GM18520 (cell line): Measurements from ENCODE around the gene SCAND1.
"Not testable (repeated sequence)": the region's sequence is repeated elsewhere in the genome, so short reads cannot be mapped to it uniquely, and the experiment has no call there.

ENCODE experiments used
- ATAC-seq: cut with Tn5 transposase; IDR thresholded peaks from one replicate; pipeline ENCODE4 v1.9.1; 2021; ENCODE audit not compliant: unreplicated experiment

The SCAND1 gene

DNA sequence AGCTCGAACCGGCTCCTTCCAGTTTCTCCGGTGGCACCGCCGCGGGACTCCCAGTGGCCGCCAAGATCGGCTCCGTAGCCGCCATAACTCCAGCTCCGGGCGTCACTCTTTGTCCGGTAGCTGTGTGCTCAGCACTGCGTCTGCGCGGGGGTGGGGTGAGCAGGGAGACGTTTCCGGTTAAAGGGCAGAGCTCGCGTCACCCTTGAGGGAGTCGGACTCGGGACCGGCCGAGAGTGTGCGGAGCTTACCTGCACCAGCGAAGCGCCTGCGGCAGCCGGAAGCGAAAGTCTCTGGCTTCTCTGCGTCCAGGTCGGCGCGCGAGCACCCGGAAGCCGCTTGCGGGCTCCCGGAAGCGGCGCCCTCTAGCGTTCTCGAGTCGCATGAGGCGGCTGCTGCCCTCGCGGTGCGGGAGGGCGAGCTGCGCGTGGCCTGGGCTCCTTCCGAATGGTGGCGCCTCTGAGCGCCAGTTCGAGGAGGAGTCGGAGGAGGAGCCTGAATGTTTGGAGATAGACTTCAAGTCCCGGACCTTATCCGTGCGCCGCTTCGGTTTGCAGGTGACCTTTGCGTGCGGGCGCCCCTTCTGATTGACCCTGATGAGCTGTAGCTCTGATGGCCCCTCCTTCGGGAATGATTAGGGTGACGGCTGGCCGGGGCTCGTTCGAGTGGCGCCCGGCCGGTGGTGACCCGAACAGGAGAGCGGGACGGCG lies at the start of gene SCAND1:
SCAND1 (minus strand) TSS at position 303 of the 707 bp plus-strand sequence; CDS start at position 85, 218 bp downstream.
- ATAC-seq: peak; percentile 92

DNA sequence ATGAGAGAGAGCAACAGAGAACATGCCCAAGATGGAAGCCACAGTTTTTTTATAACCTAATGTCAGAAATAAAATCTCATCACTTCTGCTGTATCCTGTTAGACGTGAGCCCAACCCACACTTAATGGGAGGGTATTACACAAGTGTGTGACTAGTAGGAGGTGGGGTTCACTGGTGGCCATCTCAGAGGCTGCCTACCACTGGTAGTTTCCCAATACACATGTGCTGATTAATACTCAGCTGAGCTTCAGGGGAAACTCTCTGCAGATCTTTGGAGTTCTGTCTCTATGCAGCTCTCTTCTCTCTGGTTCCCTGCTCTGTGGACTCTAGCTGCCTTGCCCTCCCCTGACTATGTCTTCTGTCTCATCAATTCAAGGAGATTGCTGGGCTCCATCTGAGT lies 49.7 kb upstream of the SCAND1 start:
- no peak for ATAC-seq

DNA sequence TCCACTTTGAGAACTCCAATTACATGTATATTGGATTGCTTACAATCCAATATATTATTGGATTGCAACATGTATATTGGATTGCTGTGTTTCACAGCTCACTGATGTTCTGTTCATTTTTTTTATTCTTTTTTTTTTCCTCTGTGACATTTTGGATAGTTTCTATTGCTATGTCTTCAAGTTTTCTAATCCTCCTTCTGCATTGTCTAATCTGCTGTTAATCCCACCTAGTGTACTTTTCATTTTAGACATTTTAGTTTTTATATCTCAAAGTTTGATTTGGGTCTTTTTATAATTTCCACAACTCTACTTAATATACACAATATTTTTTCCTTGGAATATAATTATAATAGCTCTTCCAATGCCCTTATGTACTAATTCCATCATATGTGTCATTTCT lies 48.6 kb upstream of the SCAND1 start:
- no peak for ATAC-seq

DNA sequence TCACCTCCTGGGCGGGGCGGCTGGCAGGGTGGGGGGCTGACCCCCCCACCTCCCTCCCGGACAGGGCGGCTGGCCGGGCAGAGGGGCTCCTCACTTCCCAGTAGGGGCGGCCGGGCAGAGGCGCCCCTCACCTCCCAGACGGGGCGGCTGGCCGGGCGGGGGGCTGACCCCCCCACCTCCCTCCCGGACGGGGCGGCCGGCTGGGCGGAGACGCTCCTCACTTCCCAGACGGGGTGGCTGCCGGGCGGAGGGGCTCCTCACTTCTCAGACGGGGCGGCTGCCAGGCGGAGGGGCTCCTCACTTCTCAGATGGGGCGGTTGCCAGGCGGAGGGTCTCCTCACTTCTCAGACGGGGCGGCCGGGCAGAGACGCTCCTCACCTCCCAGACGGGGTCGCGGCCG lies 47.0 kb upstream of the SCAND1 start:
- not testable (repeated sequence) for ATAC-seq

DNA sequence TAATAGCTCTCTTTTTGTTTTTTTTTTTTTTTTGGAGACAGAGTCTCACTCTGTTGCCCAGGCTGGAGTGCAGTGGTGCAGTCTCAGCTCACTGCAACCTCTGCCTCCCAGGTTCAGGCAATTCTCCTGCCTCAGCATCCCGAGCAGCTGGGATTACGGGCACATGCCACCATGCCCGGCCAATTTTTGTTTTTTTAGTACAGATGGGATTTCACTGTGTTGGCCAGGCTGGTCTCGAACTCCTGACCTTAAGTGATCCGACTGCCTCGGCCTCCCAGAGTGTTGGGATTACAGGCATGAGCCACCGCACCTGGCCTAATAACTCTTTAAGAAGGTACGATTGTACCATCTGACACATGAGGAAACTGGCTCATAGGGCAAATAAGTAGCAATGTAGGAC lies 42.2 kb upstream of the SCAND1 start:
- ATAC-seq: not testable (repeated sequence)

DNA sequence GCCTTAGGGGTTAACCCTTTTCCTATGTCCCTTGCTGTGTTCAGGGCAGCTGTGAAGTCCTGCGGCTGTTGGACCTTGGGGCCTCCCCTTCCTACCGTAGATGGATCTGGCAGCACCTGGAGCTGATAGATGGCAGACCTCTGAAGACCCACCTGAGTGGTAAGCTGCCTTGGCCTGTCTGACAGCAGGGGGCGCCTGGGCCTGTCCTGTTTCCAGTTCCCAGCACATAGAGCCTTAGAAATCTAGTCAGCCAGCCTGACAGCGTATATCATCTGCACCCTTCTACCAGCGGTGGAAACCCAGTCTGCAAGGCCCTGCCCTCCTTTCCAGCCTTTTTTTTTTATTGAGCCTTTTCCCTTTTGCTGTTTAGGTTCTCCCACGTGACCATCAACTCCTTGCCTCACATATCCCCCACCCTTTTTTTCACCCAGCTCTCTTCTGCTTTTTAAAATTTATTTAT lies 40.7 kb upstream of the SCAND1 start:
- ATAC-seq: no peak

DNA sequence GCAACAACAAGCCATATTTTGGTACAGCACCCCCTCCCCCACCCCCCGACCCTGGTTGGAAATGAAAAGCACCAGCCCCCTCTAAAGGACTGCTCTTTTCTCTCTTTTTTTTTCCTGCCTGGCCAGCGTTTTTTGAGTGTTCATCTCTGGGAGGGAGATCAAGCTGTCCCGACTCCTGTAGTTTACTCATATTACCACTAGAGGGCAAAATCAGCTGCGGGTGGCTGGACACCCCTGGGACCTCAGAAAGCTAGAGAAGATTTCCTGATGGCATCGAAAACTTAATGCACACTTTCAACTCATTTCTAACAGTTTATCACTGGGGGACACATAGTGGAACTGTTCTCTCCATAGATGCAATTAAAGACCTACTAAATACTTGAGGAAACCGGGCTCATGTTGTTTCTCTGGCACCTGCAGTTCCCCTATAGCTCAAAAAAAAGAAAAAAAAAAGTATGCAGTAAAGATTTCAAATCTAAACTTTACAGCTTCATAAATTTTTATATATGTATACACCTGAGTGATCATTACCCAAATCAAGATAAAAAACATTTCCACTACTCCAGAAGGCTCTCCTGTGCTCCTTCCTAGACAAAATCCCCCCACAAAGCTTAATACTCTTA lies 38.5 kb upstream of the SCAND1 start:
- ATAC-seq: no peak

DNA sequence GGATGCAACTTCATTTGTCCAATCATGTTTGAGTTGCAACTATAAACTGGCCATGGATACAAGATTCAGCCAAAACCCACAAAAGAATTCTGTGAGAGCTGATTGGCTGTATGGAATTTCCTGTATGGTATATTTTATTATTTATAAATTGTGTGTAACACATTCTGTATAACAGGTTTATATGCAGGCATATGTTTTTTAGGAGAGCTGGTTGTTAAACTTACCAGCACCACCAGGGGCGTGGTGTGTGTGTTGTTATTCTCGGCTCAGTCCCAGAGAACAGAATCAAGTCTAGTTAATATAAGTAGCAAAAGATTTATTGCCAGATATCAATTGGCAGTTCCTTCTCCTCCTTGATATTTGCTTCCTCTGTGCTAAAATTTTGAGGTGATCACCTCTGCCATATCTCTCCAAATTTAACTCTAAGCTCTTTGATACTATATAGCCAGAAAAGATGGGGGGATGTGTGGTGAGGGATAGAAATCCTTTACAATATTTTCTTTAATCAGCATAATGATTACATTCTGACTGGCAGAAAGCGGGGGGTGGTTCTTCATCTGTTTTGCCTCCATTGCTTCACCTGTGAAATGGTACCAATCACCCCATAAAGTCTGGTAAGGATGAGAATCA lies 37.0 kb upstream of the SCAND1 start:
- ATAC-seq: no peak

DNA sequence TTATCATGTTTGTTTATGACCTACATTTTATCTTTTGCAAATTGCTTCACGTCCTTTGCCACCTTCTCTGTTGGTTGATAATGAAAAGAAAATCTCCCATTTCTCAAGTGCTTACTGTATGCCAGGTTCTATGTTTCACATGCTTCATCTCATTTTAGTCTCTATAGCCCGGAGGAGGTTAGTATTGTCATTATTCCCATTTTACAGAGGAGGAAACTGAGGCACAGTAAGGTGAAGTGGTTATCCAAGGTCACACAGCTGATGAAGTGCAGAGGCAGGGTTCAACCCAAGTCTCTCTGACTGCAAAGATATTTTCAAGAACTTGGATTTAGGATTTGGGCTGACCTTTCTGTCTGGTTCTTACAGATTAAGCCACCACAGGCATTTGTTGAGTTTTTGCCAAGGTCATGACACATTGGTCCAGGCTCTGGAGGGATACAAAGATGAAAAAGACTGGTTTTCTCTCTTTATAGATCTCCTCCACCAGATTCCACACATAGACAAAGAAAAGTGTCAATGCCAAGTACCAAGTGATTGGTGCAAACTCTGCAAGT lies 34.7 kb upstream of the SCAND1 start:
- ATAC-seq: no peak

DNA sequence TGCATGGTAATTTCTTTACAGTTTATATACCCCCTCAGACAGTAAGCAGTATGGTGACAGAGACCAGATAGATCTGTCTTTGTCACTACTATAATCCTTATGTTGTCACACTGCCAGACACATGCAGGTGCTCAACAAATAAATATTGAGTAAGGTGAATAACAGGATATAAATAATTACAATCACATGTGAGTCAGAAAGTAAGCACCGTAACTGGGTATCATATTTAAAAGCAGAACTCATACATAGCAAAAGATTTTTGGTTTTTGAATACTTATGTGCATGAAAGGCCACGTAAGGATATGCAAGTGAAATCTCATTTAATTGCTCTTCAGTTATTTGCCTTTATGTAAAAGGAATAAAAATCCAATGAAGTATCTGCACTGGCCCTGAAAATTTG lies 31.5 kb upstream of the SCAND1 start:
- no peak for ATAC-seq

DNA sequence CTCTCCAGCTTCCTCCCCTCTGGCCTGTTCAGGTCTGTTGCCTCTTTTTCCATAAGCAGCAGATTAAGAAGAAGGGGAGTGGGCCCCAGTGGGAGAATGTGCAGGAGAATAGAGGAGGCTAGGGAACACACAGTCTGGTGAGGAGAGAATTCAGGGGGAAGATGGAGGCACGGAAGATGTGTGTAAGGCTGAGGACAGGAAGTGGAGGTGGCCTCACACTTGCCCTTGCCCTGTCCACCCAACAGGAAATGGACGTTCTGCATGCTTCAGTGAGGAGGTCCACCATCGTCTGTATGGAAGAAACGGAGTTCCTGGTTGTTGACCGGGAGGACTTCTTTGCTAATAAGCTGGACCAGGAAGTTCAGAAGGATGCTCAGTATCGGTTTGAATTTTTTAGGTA lies 30.1 kb upstream of the SCAND1 start:
- ATAC-seq: no peak

DNA sequence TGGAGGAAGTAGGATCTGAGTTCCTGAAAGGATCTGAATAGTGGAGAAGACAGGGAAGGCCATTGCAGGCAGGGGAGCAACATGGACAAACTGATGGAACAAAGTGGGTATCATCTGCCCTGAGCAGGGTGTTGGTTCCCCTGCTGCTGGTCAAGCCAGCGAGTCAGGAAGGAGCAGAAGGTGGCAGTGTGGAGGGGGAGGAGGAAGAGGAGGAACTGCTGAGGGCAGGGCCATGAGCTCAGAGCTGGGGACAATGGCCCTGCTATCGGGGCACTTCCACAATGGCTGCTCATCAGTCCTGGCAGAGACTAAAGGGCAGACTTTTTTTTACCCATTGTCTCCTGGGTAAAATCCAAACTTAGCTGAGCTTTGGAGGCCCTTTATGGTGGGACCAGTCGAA lies 27.7 kb upstream of the SCAND1 start:
- ATAC-seq: no peak

DNA sequence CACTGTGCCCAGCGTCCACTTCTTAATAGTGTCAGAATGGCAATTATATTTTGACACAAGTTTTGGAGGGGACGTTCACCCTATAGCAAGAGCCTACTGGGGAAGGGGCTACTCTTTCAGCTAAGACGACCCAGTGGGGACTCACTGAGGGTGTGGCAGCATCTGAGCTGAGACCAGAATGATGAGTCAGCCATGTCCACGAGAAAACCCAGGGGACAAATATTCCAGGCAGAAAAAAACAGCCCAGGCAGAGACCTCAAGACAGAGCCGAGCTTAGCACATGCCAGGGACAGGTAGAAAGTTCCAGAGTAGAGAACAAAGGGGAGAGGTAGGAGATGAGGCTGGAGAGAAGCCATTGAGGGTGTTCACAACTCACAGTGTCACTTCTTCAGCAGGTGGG lies 25.2 kb upstream of the SCAND1 start:
- ATAC-seq: no peak

DNA sequence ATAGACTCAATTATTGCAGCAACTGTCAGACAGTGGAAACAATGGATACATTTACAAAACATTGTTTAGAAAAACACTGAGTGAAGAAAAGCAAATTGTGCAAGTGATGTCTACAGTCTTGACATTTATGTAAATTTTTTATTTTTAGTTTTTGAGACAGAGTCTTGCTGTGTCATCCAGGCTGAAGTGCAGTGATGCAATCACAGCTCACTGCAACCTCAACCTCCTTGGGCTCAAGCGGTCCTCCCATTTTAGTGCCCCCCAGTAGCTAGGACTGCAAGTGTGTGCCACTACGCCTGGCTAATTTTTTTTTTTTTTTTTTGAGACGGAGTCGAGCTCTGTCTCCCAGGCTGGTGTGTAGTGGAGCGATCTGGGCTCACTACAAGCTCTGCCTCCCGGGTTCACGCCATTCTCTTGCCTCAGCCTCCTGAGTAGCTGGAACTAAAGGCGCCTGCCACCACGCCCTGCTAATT lies 23.8 kb upstream of the SCAND1 start:
- no peak for ATAC-seq

DNA sequence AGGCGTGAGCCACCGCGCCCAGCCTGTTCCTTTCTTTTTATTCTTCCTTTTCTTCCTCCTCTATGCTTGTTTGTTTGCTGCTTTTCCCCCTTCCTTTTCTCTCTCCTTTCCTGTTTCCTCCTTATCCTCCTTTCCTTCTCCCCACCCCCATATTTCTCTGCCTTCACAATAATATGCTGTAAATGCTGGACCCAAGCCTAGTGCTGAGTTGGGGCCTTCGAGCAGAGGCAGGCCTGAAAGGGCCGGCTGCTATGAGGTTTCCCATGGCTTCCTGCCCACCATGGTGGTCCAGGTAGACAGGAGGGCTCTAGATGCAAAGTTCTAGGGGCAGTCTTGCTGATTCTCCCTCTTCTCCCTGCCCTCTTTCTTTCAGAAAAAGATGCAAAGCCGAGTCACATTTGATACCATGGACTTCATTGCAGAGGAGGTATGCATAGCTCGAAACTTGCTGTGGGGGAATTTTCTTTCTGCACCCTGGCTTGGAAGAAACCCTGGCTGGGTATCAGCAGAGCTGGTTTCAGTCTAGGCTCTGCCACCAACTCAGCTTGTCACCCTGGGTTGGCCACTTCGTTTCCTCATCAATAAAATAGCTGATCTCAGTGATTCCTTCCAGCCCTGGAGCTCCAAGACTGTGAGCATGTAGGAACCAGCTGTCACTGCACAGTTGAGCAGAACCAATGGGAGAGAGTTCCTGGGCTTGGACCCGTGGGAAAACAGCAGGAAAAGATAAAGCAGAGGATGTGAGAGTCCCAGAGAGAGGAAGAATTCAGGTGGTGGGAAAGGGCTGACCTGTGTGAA lies 21.5 kb upstream of the SCAND1 start:
- no peak for ATAC-seq

DNA sequence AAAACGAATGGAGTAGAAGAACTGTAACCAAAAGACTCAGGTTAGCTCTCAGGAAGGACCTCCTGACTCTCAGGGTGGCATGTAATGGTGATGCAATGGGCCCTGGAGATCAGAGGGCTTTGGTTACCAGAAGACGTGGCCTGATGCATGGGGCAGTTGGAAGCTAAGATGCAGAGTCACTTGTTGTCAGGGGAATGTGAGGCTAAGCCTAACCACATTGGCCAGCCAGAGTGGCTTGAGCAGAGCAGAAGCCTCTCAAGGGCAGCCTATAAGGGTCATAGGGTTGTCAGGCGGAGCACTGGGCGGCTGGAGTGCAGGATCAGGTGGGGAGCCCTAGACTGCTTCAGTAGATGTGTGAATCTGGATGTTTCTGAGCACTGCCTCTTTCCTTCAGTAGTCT lies 20.0 kb upstream of the SCAND1 start:
- ATAC-seq: no peak

DNA sequence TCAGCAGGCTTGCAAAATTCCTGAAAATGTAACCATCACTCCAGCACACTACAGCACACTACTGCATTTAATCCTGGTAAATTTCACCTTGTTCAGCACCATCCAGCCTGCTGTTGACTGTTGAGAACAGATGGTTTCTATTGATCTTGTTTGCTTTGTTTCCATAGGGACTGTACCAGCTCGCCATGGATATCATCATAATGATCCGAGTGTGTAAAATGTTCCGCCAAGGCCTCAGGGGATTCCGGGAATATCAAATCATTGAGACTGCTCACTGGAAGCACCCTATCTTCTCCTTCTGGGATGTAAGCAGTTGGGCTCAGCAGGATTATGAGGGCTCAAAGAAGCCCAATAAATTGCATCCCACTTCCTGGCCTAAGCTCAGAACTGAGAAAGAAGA lies 18.2 kb upstream of the SCAND1 start:
- ATAC-seq: no peak

DNA sequence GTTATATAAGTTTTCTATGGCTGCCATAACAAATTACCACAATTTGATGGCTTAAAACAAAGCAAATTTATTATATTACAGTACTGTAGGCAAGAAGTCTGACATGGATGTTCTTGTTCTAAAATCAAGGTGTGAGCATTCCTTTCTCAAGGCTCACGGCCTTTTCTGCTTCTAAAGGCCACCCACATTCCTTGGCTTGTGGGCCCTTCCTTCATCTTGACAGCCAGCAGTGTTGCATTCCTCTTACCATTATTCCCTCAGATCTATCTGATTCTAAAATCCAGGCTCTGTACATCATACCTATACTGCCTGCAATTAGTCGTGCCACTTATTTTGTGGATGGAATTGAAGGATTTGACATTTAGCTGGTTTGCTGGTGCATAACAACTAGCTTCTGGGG lies 17.7 kb upstream of the SCAND1 start:
- ATAC-seq: no peak

DNA sequence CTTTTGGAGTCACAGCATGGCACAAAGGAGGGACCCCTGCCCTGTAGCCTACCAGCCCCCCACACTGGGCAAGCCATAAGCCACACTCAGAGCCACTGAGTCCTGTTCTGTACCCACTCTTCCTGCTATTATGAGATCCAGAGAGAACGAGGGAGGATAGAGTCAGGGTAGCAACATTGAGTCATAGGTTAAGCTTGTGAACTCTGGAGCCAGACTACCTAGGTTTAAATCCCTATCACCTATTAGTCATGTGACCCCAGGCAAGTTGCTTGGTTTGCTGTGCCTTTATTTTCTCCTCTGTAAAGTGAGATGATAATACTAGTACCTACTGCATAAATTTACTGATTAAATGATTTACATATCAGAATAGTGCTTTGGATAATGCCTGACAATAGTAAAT lies 14.6 kb upstream of the SCAND1 start:
- ATAC-seq: no peak

DNA sequence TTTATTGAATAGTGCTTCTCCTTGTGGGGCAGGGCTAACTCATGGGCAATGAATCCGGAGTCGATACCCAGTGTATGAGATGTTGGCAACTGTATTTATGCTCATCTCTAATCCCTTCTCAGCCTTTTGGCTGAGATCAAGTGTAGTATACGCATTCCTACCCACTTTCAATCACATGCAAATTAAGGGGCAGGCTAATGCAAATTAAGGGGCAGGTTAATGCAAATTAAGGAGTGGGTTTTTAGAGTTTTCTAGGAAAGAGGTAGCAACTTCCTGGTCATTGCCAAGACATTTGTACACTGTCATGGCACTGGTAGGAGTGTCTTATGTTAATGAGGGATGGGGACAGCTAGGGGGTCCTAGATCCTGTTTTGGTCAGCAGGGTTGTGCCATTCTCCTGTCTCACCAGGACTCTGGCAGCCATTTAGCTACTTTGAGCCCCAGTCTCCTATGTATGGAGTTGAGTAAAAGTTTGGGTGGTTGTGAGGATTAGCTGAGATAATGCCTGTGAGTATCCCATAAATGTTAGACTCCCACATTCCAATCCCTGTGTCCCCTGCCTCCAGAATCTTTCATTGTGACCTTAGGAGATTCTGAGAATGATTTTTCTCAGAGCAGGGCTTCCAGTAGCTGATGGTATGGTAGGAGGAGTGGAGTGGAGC lies 13.8 kb upstream of the SCAND1 start, which contains the start of gene CNBD2:
CNBD2 (plus strand) TSS at position 612 of the 662 bp plus-strand sequence. CDS start 173 bp downstream, outside the sequence.
- no peak for ATAC-seq
